Dermis blood vessel endothelial cell (primary cell): ENCODE data around the gene NDRG2. TPM values are rescaled to one million over a fixed set of nuclear protein-coding genes. Genes with fewer than 3 reads are reported as not detected.

Source experiments
- DNase-seq: peaks from one replicate; pipeline ENCODE4 v3.0.0; 2010
- total RNA-seq: library from RNA; depleted of rRNA; stranded (reverse); fragments of >200 nt; gene quantifications from 2 replicates; pipeline ENCODE4 v1.2.3, GENCODE V29; 2014

NDRG2 gene
- 3.3 and 3.6 TPM in 2 replicates for total RNA-seq

DNA sequence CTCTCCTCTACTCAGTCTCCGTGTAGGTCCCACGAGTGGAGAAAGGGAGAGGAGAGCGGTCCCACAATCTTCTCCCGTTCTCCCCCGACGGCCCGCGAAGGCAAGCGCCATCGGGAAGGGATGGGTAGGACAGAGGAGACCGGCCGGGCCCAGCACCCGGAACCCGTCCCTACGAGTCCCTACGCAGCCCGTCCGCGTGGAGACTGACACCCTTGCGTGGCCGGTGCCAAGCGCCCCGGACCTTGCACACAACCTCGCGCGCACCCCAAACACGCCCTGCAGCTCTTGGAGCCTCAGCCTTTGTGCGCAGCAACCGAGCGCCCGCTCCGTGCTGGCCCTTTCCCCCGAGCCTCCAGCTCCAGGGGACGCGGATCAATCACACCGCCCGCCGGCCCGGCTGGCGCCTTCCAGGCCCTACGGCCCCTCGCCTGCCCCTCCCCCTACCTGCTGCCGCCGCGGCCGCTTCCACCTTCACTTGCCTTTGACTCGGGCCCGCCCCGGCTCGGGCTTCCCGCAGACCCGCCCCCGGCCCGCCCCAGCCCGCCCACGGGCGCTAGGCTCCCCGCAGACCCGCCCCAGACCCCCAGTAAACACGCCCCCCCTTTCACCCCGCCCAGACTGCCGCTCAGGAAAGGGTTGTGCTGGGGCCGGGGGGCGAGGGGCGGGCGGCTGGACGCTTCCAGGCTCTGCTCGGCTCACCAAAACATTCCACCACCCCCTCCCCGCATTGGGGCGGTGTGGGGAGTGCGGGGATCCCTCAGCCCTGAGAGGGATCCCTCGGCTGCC is at the start of gene NDRG2:
TSS of gene NDRG2 (minus strand) at position 477 of the 786 bp plus-strand sequence. CDS start 1,746 bp downstream, outside the sequence.
- peak; percentile 4 for DNase-seq

DNA sequence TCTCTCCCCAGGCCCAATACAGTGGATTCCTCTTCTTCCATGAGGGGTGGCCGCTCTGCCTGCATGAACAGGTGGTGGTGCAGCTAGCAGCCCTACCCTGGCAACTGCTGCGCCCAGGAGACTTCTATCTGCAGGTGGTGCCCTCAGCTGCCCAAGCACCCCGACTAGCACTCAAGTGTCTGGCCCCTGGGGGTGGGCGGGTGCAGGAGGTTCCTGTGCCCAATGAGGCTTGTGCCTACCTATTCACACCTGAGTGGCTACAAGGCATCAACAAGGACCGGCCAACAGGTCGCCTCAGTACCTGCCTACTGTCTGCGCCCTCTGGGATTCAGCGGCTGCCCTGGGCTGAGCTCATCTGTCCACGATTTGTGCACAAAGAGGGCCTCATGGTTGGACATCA is 49.1 kb upstream of the NDRG2 start:
- no peak for DNase-seq

DNA sequence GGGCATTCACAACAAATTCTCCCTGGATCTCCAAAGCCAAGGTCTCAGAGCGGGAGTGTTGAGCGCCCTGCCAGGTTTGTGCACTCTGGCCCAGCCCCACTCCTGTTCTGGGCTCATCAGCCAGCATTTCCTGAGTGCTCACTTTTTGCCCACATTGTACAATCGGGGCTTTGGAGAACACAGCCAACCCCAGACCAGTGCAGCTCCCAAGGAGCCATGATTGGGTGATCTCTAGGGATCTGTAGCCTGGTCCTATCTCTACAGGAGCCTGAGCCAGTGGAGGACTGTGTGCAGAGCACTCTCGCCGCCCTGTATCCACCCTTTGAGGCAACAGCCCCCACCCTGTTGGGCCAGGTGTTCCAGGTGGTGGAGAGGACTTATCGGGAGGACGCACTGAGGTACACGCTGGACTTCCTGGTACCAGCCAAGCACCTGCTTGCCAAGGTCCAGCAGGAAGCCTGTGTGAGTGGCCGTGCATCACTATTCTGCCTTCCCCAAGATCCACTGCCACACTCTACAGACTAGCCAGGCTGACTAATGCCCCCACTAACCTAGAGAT is 48.0 kb upstream of the NDRG2 start:
- DNase-seq, result no peak

DNA sequence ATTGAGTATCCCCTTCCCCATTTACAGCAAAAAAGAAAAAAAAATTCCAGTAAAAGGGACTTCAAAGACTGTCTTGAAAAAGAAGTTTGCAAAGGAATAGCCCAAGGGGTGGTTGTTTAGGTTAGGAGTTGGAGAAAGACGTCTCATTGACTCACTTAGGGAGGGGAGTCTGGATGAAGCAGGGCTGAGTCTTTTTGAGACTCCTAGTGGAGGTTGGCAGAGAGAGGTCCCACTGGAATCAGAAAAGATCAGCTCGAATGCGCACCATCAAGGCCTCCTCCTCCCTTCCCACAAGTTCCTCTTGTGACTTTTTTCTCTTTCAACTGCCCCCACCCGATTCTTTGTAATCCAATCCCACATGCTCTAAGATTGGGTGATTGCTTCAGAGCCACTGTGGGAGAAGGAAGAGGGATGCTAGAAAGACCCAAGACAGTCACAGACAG is 47.2 kb upstream of the NDRG2 start:
- DNase-seq, result no peak

DNA sequence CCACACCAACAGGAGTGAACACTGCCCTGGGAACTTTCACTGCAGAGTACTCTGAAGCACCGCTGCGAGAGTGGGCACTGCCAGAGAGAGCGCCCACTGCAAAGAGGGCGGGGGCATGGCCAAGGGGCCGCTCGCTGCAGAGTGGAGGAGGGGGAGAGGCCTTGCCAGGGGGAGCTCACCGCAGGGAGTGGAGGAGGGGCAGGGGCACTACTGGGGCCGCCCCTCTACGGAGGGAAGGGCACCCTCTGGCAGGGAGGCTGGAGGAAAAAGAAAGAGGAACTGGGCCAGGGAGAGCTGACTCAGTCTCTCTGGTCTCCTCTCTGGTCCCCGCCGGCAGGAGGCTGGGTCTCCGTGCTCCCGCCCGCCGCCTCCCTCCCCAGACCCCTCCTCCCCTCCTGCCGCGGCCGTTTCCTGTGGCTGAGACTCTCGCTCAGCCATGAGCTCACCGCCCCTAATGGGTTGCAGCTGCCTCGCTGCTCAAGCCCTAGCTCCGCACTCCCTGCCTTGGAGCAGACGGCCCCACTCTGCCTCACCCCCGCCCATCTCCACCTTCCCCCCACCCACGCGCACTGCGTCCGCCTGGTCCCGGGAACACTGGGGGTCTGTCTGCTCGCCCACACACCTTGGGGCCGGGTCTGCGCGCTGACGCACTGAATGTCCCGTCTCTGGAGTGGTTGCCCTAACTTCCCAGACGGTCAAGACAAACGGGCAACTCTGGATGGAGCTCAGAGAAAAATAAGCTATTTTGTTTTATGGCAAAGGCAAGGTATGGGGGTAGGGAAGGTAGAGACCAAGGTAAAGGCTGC is 46.6 kb upstream of the NDRG2 start:
- peak; percentile 60 for DNase-seq

DNA sequence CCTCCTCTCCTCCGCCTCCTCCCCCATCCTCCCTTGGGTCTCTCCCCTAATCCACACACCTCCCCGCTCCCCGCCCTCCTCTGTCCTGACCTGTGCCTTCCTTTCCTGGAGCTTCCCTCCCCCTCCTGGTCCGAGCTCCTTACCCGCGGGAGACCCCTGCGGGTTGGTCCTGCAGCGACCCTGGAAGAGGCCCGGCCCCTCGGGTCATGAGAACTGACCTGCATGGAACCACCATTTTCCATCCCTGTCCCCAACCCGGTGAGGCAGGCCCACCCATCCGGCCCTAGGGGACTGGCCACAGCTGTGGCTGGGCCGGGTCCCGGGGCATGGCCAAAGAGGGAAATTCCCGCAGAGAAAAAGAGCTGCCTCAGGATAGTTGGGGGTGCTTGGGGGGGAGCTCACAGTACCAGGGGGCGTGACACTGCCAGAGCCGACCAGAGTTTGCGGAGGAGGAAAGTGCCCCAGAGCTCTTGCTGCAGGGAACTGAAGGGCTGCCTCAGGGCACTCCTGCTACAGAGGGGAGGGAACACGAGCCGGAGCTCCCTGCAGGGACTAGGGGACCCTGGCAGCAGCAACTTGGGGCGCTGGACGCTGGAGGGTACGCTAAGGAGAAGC is 45.9 kb upstream of the NDRG2 start:
- DNase-seq, result peak; percentile 10

DNA sequence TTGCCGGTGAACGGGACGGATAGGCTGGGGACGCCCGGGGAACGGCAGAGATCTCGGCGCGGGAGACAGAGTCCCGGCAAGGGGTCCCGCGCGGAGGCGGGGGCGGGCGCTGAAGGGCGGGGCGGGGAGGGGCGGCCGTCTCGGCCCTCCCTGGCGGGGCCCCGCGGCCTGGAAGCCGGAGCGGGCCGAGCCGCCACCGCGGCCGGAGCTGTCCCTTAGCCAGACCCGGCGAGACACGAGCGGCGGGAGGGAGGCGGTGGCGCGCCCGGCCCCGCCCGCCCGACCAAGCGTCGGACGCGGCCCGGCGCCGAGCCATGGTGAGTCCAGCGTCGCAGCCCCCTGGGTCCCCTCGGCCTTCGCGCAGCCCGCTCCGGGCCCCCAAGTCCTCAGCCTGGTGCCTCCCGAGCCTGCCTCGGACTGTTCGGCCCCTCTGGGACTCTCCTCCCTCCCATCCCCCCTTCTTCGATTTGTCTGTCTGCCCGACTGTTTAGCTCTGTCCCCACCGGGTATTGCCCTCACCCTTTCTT is 45.3 kb upstream of the NDRG2 start, which contains the start of gene ARHGEF40:
TSS of gene ARHGEF40 (plus strand) at position 222 of the 527 bp plus-strand sequence. CDS start at position 315, 93 bp downstream.
- peak; percentile 10 for DNase-seq

DNA sequence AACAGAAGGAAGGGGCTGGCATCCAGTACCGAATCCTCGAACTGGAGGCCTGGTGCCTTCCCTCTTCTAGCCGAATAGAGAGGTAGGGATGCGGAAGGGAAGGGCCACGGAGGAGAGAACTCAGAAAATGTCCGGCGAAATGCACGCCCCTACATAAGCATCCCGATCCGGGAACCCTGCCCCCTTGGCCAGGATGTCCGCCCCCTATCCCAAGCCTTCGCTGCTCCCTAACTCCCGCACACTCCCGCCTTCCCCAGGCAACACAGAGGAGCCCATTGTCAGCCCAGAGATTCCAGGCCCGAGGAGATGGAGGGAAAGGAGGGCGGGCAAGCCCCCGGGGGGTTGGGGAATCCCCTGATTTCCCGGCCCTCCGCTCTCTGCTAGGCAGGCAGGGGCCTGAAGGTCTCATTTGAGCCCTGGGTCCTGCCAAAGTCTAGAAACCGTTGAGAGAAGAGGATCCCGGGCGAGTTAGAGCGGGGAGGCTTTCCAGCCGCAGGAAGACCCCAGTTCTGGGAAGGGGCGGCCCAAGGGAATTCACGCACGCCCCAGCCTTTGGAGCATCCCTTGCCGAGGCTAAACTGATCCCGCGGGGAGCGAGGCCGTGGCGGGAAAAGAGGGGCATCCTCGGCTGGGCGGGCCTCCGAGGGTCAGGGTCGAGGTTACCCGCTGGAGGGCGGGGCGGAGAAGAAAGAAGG is 44.7 kb upstream of the NDRG2 start:
- no peak for DNase-seq

DNA sequence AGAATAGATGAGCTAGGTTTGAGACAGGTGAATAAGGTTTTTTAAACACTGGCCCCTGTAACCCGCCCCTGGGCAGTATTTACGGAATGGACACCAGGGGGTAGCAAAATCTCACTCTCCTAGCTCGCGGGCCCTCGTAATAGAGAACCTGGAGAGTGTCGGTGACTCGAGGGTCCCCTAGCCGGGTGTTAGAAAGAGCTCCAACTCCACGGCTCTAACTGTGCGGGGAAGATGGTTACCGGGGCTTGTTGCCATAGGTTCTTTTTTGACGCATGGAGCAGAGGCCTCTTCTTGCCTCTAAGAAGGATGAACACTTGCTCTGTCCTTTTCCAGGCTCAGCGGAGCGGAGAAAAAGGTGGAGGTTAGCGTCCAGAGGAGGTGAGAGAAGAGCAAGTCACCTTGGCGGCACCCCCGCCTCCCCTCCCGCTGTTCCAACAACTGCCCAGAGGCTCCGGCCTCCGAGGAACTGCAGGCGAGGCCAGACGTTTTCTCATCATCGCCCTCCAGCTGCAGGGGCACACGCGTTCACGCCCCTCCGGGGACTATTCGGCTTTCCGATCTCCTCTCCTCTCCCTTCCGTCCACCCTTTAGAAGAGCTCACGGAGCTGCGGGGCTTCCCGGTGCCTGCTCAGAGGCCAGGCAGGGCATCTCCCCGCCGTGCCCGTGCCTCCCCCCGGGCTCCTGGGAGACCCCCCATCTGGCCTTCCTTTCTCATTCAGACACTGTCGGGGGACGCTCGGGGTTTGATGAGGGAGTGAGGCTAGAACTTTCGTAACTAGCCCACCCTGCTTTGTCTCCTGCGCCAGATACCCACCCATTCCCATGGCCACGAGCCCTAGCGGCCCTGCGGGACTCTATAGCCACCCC is 43.9 kb upstream of the NDRG2 start:
- peak; percentile 77 for DNase-seq

DNA sequence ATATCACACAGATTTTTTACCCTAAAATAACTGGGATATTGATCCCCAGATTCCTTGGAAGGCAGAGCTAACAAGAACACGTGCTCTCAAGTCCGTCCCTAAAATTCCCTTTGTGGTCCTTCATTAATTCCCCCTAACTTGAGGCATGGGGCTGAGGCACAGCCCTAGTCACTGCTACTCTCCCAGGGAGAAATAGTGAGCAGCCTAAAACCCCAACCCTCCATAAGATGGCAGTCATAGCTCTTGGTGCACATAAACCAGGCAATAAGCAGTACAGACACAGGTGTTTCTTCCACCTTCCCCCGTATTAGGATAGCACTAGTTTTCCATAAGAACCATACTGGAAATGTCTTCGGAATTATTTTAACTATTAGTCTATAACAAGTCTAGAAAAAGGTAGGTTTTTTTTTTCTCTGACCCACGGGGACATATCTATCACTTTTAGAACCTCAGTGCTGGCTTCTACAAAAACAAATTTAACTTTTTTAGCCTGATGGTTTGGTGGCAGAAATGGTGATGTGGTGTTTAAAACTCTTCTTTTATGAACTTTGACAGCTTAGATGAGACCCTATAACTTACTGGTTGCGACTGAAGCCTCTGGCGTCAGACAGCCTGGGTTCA is 42.1 kb upstream of the NDRG2 start:
- DNase-seq, result peak; percentile 22

DNA sequence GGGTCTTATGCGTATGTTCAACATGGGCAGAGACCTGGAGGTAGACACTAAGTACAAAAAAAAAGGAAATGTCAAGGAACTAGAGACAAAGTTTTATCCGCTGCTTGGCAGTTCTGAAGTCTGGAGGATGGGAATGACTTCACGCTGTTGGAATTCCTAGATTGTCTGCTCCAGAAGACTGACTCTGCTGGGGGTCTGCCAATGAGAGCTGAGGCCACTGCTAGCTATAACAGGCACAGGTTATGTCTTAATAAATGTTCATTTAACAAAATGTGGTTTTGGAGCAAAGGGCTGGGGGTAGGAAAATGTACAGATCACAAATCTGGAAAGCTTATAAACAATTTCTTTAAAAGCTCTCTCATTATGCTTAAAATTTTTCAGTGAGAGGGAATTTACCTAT is 38.6 kb upstream of the NDRG2 start:
- no peak for DNase-seq

DNA sequence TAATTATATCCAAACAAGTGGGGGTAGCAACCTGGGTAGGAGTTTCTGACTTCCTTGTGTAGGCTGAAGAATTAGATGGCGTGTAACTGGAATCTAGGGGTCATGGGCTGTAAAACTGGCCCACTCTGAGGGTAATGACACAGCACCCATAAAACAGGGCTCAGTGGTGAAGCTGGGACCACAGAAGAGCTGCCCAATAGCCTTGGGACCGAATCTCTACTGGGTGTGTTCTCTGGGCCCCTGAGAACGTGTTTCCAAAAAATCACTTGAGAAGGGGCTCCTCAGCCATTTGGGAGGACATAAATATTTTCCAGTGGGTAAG is 36.4 kb upstream of the NDRG2 start:
- no peak for DNase-seq

DNA sequence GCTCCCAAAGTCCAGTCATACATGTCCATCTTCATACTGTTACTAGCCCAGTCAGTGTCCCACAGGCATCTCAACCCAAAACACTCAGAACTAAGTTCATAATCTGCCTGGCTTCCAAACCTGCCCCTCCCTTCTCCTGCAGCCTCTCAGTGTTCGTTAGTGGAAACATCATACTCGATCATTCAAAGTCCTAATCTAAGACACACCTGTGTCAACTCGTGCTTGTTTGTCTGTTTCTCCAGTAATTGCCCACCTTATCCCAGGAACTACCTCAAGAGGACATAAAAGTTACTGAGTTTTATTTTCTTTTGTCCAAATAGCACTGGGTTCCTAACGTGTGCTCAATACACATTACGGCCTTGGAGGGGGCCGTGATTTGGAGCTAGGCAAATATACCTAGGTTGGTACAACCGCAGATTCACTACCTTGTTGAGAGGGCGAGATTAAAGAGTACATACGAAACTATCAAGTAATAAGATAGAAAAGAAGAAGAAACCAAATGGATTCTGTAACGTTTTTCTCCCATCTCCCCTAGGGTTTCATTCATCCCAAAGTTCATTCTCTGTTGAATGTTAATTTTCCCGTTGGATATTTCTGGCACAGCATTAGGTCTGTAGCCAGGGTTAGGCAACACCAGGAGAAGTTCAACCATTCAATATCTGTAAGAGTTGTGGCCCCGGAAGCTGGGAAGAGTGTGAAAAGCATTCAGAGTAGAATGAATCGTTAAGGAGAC is 35.9 kb upstream of the NDRG2 start:
- no peak for DNase-seq

DNA sequence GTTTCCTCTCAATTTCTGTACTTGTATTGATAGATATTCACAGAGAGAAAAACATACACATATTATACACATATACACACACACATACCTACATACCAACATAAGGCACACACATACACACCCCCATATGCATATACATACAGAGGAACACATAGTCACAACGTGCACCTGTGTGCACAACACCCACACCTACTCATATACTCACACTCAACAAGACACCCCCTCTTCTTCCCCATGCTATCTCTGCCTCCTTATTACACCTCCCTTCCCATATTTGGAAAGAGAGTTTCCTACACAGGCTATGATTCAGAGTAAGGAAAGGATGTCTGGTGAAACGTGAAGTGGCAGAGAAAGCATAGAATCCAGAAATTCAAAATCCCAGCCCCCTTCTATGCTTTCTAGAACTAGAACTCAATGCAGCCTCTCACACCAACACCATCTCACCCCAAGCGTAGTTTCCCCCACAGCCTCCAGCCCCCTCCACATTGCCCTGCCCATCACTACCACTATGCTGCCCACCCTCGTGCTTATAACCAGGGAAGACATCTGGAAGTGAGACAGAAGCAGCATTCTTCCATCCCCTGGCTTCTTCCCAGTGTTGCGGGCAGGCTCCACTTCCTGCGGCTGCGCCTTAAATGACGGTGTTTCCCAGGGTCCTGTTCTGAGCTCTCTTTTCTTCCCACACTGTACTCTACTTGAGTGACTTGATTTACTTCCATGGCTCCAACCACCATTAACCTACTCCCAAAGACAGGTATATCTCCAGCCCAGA is 35.2 kb upstream of the NDRG2 start:
- no peak for DNase-seq

DNA sequence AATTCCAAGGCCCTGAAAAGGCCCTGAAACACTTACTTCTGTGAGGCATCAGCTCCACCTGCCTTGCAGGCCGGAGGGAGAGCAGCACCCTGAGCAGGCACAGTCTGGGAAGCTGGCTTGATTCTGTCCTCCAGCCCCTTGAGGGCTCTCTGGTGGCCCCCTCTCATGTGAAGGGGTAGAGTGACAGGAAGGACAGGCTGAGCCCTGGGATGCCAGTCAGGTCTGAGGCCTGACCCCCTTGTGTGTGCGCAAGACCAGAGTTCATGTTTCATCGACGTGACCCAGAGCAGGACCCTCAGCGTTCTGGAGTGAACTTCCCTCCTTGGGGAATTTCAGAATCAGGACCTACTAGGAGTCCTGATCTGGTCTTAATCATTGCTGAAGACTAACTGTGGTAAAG is 34.0 kb upstream of the NDRG2 start:
- DNase-seq, result no peak

DNA sequence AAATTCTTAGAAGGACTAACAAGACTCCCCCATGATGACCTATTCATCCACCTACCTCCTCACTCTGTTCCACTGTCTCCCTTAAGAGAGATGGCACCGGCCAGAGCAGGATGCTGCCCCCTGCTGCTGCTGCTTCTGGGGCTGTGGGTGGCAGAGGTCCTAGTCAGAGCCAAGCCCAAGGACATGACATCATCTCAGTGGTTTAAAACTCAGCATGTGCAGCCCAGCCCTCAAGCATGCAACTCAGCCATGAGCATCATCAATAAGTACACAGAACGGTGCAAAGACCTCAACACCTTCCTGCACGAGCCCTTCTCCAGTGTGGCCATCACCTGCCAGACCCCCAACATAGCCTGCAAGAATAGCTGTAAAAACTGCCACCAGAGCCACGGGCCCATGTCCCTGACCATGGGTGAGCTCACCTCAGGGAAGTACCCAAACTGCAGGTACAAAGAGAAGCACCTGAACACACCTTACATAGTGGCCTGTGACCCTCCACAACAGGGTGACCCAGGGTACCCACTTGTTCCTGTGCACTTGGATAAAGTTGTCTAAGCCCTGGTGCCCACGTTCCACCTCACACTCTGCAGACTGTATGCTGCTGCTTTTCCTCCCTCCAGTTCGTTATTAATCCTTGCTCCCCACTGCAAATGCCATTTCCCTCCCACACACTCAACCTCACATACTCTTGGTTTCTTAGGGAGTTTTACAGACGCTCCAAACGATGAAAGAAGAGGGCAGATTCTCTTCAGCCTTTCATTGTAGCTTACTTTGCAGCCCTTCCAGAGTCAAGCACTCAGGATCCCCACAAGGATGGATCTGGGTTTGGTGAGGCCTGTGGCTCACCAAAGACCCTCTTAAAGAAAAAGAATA is 33.2 kb upstream of the NDRG2 start, which contains the start of gene RNASE8:
TSS of gene RNASE8 (plus strand) at position 20 of the 873 bp plus-strand sequence. CDS start at position 91, 71 bp downstream.
- no peak for DNase-seq

DNA sequence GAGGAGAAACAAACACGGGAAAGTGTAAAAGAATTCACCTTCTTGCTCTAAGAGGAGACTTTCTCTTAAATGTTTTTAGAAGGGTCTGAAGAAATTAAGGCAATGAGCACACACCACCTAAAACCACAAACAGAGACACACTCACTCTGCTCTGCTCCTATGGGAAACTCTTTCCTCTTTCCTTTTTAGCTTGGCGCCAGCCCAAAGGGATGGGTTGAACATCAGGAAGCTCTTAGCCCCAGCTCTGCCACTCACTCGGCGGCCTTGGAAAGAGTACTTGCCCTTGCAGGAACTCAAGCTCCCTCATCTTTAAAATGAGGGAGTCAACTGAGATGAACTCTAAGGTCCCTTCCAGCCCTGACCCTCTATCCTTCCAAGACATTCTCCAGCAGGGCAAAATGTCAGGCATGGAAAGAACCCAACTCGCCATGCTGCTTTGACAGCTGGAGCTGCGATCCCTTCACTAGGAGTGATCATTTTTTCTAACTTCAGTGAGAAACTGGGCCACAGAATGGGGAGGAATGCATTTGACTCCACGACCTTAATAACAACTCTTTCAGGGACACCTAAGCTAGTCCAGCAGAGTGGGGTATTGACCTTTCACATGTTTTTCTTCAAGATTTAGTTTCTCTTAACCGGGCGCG is 31.8 kb upstream of the NDRG2 start:
- DNase-seq, result no peak
